H9 (cell line): Measurements from ENCODE around the gene PRKAR2B. TPM values are rescaled to one million over a fixed set of nuclear protein-coding genes. Genes with fewer than 3 reads are reported as not detected.

ENCODE experiments used
- DNase-seq: peaks from one replicate; pipeline ENCODE4 v3.0.0-alpha.2; 2017
- H2AFZ ChIP-seq: one replicate; pipeline ENCODE4 v1.6.1; 2013; ENCODE audit warnings: mild to moderate bottlenecking, low read length, control low read depth, moderate library complexity
- H2AK5ac ChIP-seq: 2 replicates; pipeline ENCODE4 v1.6.1; 2013; ENCODE audit warnings: low read length, control low read depth, mixed read lengths; ENCODE audit not compliant: insufficient read length
- H2BK120ac ChIP-seq: one replicate; pipeline ENCODE4 v1.6.1; 2013; ENCODE audit warnings: low read depth, mild to moderate bottlenecking, low read length, control low read depth, inconsistent platforms; ENCODE audit not compliant: poor library complexity, severe bottlenecking
- H2BK12ac ChIP-seq: 2 replicates; pipeline ENCODE4 v1.6.1; 2013; ENCODE audit warnings: low read length, control low read depth, mixed read lengths, low read depth; ENCODE audit not compliant: insufficient read length
- H2BK15ac ChIP-seq: 2 replicates; pipeline ENCODE4 v1.6.1; 2013; ENCODE audit warnings: low read depth, low read length, control low read depth
- H2BK20ac ChIP-seq: one replicate; pipeline ENCODE4 v1.6.1; 2013; ENCODE audit warnings: low read depth, mild to moderate bottlenecking, low read length, control low read depth, inconsistent platforms; ENCODE audit not compliant: poor library complexity, severe bottlenecking
- H2BK5ac ChIP-seq: 2 replicates; pipeline ENCODE4 v1.6.1; 2013; ENCODE audit warnings: low read length, control low read depth, mixed read lengths; ENCODE audit not compliant: insufficient read length
- H3K14ac ChIP-seq: 2 replicates; pipeline ENCODE4 v1.6.1; 2013; ENCODE audit warnings: low read length, control low read depth; ENCODE audit not compliant: insufficient read depth
- H3K18ac ChIP-seq: 2 replicates; pipeline ENCODE4 v1.6.1; 2013; ENCODE audit warnings: low read depth, mild to moderate bottlenecking, mixed read lengths, low read length, control low read depth; ENCODE audit not compliant: insufficient read length
- H3K23ac ChIP-seq: 2 replicates; pipeline ENCODE4 v1.6.1; 2013; ENCODE audit warnings: low read length, control low read depth, mixed read lengths, low read depth; ENCODE audit not compliant: insufficient read length
- H3K23me2 ChIP-seq: 2 replicates; pipeline ENCODE4 v1.6.1; 2013; ENCODE audit warnings: low read depth, mild to moderate bottlenecking, mixed read lengths, low read length, control low read depth; ENCODE audit not compliant: insufficient read length, poor library complexity, severe bottlenecking
- H3K27ac ChIP-seq: 2 replicates; pipeline ENCODE4 v1.5.1; 2013; ENCODE audit warnings: low read length, control low read depth, mixed read lengths, low read depth; ENCODE audit not compliant: insufficient read length
- H3K27me3 ChIP-seq: 2 replicates; pipeline ENCODE4 v1.6.1; 2013; ENCODE audit warnings: low read length, control low read depth, inconsistent platforms; ENCODE audit not compliant: insufficient read depth
- H3K4ac ChIP-seq: 2 replicates; pipeline ENCODE4 v1.6.1; 2013; ENCODE audit warnings: low read depth, mild to moderate bottlenecking, control low read depth, inconsistent platforms, low read length, moderate library complexity
- H3K4me1 ChIP-seq: 2 replicates; pipeline ENCODE4 v1.6.1; 2013; ENCODE audit warnings: low read length, control low read depth, inconsistent platforms; ENCODE audit not compliant: insufficient read depth
- H3K4me2 ChIP-seq: 2 replicates; pipeline ENCODE4 v1.6.1; 2013; ENCODE audit warnings: low read length, control low read depth, mixed read lengths; ENCODE audit not compliant: insufficient read length, insufficient read depth
- H3K56ac ChIP-seq: 2 replicates; pipeline ENCODE4 v1.6.1; 2013; ENCODE audit warnings: low read depth, mild to moderate bottlenecking, mixed read lengths, low read length, control low read depth; ENCODE audit not compliant: insufficient read length
- H3K79me1 ChIP-seq: 2 replicates; pipeline ENCODE4 v1.6.1; 2013; ENCODE audit warnings: low read depth, mild to moderate bottlenecking, moderate library complexity, low read length, control low read depth, inconsistent platforms; ENCODE audit not compliant: insufficient read depth, poor library complexity, severe bottlenecking
- H3K79me2 ChIP-seq: 2 replicates; pipeline ENCODE4 v1.6.1; 2013; ENCODE audit warnings: low read length, control low read depth, inconsistent platforms; ENCODE audit not compliant: insufficient read depth
- H3K9ac ChIP-seq: 2 replicates; pipeline ENCODE4 v1.6.1; 2013; ENCODE audit warnings: low read length, control low read depth, mixed read lengths; ENCODE audit not compliant: insufficient read length; ENCODE audit errors: extremely low read depth
- H3K9me3 ChIP-seq: one replicate; pipeline ENCODE4 v1.6.1; 2013; ENCODE audit warnings: low read depth, low read length, inconsistent platforms; ENCODE audit not compliant: control insufficient read depth
- H3T11ph ChIP-seq: one replicate; pipeline ENCODE4 v1.6.1; 2013; ENCODE audit warnings: mild to moderate bottlenecking, low read length, control low read depth, inconsistent platforms
- H4K20me1 ChIP-seq: one replicate; pipeline ENCODE4 v1.6.1; 2013; ENCODE audit not compliant: control insufficient read depth, insufficient read length, insufficient read depth
- H4K5ac ChIP-seq: 2 replicates; pipeline ENCODE4 v1.6.1; 2013; ENCODE audit warnings: low read depth, mild to moderate bottlenecking, mixed read lengths, low read length, control low read depth; ENCODE audit not compliant: insufficient read length
- H4K8ac ChIP-seq: replicated peaks from 2 replicates; pipeline ENCODE4 v1.6.1; 2013; ENCODE audit warnings: low read length, control low read depth, mixed read lengths, low read depth; ENCODE audit not compliant: insufficient read length
- H4K91ac ChIP-seq: 2 replicates; pipeline ENCODE4 v1.6.1; 2013; ENCODE audit warnings: low read depth, mild to moderate bottlenecking, moderate library complexity, mixed read lengths, low read length, control low read depth; ENCODE audit not compliant: insufficient read length
- H3K27ac Mint-ChIP-seq, 3 experiments: 2 replicates in 2 of 3; 3 replicates in 1 of 3; pipeline ENCODE4 v1.8.0; 2020 to 2021; ENCODE audit warnings: mixed read lengths in 3 of 3, mild to moderate bottlenecking in 1 of 3, moderate library complexity in 1 of 3
- H3K27me3 Mint-ChIP-seq: 2 replicates; pipeline ENCODE4 v1.8.0; 2021; ENCODE audit warnings: low read depth, mild to moderate bottlenecking, moderate library complexity, mixed read lengths
- H3K36me3 Mint-ChIP-seq, 3 experiments: 2 replicates in 2 of 3; 3 replicates in 1 of 3; pipeline ENCODE4 v1.8.0; 2020 to 2021; ENCODE audit warnings: low read depth in 3 of 3, mixed read lengths in 3 of 3; ENCODE audit not compliant: insufficient read depth in 1 of 3
- H3K4me1 Mint-ChIP-seq, 2 experiments: 2 replicates each; pipeline ENCODE4 v1.8.0; 2020; ENCODE audit warnings: mixed read lengths in 2 of 2
- H3K4me3 Mint-ChIP-seq, 2 experiments: 2 replicates in 1 of 2; 3 replicates in 1 of 2; pipeline ENCODE4 v1.8.0; 2020 to 2021; ENCODE audit warnings: mild to moderate bottlenecking in 2 of 2, mixed read lengths in 2 of 2, moderate library complexity in 1 of 2
- H3K9me3 Mint-ChIP-seq, 2 experiments: 2 replicates in 1 of 2; 3 replicates in 1 of 2; pipeline ENCODE4 v1.8.0; 2020; ENCODE audit warnings: mild to moderate bottlenecking in 2 of 2, mixed read lengths in 2 of 2, moderate library complexity in 1 of 2
- CTCF ChIP-seq: fragments of 200-600 bp; sonication (generic); conservative IDR thresholded peaks from 3 replicates; pipeline ENCODE4 v1.8.0; 2021; ENCODE audit warnings: antibody characterized with exemption, mild to moderate bottlenecking
- WGBS: extraction: QIAGEN DNeasy Blood & Tissue Kit; methylation state at CpG from one replicate; pipeline ENCODE4 v1.1.7; 2013; ENCODE audit warnings: missing lambda C conversion rate, low lambda C conversion rate, mixed read lengths; ENCODE audit not compliant: insufficient read length; ENCODE audit errors: extremely low coverage; 5-methylcytosine and 5-hydroxymethylcytosine counted together
- total RNA-seq: library from RNA; stranded (reverse); gene quantifications from 2 replicates; pipeline ENCODE4 v1.2.1, GENCODE V29; 2021

PRKAR2B gene
- total RNA-seq, 1 experiment from 2014 or later, result 16.6 TPM

GRCh38 chr7:107187774-107188173 lies 143.3 kb downstream of the PRKAR2B start:
- no CpG with 5 or more reads among the region's 2 CpGs for WGBS
- H2BK120ac ChIP-seq, result no peak overlapping the region
- no peak overlapping the region for H3K27ac ChIP-seq

More at GRCh38 chr7:107187774-107188173, 143.3 kb downstream of the PRKAR2B start:
- Mint-ChIP-seq H3K4me1 (no peaks in the 10 kb centered on the region), H3K4me3 (no peak overlapping the region), H3K9me3 (no peaks in the 10 kb centered on the region), H3K36me3 (peaks cover 11 to 66% (median 60%) of the 10 kb centered on the region in 3 experiments; a peak in 6 of 7 replicates), H3K27ac (no peak overlapping the region), H3K27me3 (no peaks in the 10 kb centered on the region)
- H2BK15ac ChIP-seq, result no peak overlapping the region
- no peak overlapping the region for H2AFZ ChIP-seq
- no peaks in the 10 kb centered on the region for H3K9me3 ChIP-seq
- H3K23me2 ChIP-seq, result no peaks in the 10 kb centered on the region
- H2AK5ac ChIP-seq, result no peak overlapping the region
- no peak overlapping the region for H3K14ac ChIP-seq
- no peak overlapping the region for H4K91ac ChIP-seq
- H3K79me2 ChIP-seq, result no peaks in the 10 kb centered on the region
- H2BK12ac ChIP-seq, result no peak overlapping the region
- no peaks in the 10 kb centered on the region for H3K27me3 ChIP-seq
- H3K56ac ChIP-seq, result no peak overlapping the region
- H3K9ac ChIP-seq, result no peak overlapping the region
- no peak overlapping the region for H2BK20ac ChIP-seq
- H4K8ac ChIP-seq, result no peak overlapping the region
- DNase-seq, result no peak
- H4K5ac ChIP-seq, result no peak overlapping the region
- H2BK5ac ChIP-seq, result no peak overlapping the region
- no peak overlapping the region for H3K4me2 ChIP-seq
- no peak for TF ChIP-seq CTCF
- H3K23ac ChIP-seq, result no peak overlapping the region
- H3K79me1 ChIP-seq, result no peaks in the 10 kb centered on the region
- H3T11ph ChIP-seq, result no peak overlapping the region
- no peak overlapping the region for H3K18ac ChIP-seq
- H3K4me1 ChIP-seq, result no peaks in the 10 kb centered on the region
- H4K20me1 ChIP-seq, result no peaks in the 10 kb centered on the region
- no peak overlapping the region for H3K4ac ChIP-seq
